Loucy (cell line): ENCODE results near the gene ATRIP.
"Not testable (repeated sequence)": the region's sequence is repeated elsewhere in the genome, so short reads cannot be mapped to it uniquely, and the experiment has no call there.

Experiments
- H2AFZ ChIP-seq: fragments of 200-600 bp; sonication (generic); 2 replicates; pipeline ENCODE4 v1.6.0; 2016; ENCODE audit warnings: antibody characterized with exemption, mild to moderate bottlenecking, low read length, moderate library complexity
- H3F3A ChIP-seq: fragments of 200-600 bp; 2 replicates; pipeline ENCODE4 v1.6.0; 2016; ENCODE audit warnings: antibody characterized with exemption, low read depth, mild to moderate bottlenecking
- H3K27me3 ChIP-seq: fragments of 200-600 bp; sonication (generic); 2 replicates; pipeline ENCODE4 v1.6.1; 2014; ENCODE audit warnings: low read length, mild to moderate bottlenecking; ENCODE audit not compliant: insufficient read depth, poor library complexity, severe bottlenecking
- H3K36me3 ChIP-seq: fragments of 200-600 bp; sonication (generic); 2 replicates; pipeline ENCODE4 v1.6.1; 2016; ENCODE audit warnings: low read length; ENCODE audit not compliant: insufficient read depth
- H3K4me1 ChIP-seq: fragments of 200-600 bp; sonication (generic); 2 replicates; pipeline ENCODE4 v1.5.1; 2014; ENCODE audit warnings: low read length, mild to moderate bottlenecking; ENCODE audit not compliant: insufficient read depth, poor library complexity, severe bottlenecking
- H3K4me2 ChIP-seq: fragments of 200-600 bp; sonication (generic); 2 replicates; pipeline ENCODE4 v1.6.0; 2014; ENCODE audit warnings: antibody characterized with exemption, low read length, low read depth, mild to moderate bottlenecking; ENCODE audit not compliant: poor library complexity, severe bottlenecking
- H3K4me3 ChIP-seq: fragments of 200-600 bp; sonication (generic); 2 replicates; pipeline ENCODE4 v1.5.1; 2014; ENCODE audit warnings: low read length, mild to moderate bottlenecking, mixed read lengths; ENCODE audit not compliant: poor library complexity, severe bottlenecking
- H3K79me2 ChIP-seq: fragments of 200-600 bp; sonication (generic); 2 replicates; pipeline ENCODE4 v1.6.1; 2014; ENCODE audit warnings: low read length; ENCODE audit not compliant: insufficient read depth
- H3K9ac ChIP-seq: fragments of 200-600 bp; sonication (generic); 2 replicates; pipeline ENCODE4 v1.6.0; 2014; ENCODE audit warnings: mild to moderate bottlenecking, low read depth, low read length, moderate library complexity; ENCODE audit not compliant: poor library complexity, severe bottlenecking
- H3K9me2 ChIP-seq: fragments of 200-600 bp; sonication (generic); replicated peaks from 2 replicates; pipeline ENCODE4 v1.6.1; 2016; ENCODE audit warnings: low read depth, low read length, mixed read lengths
- H3K9me3 ChIP-seq: fragments of 200-600 bp; sonication (generic); 2 replicates; pipeline ENCODE4 v1.6.1; 2014; ENCODE audit warnings: mild to moderate bottlenecking, antibody characterized with exemption, low read length, low read depth; ENCODE audit not compliant: insufficient read depth
- H4K20me1 ChIP-seq: fragments of 200-600 bp; sonication (generic); 2 replicates; pipeline ENCODE4 v1.6.0; 2014; ENCODE audit warnings: antibody characterized with exemption, low read length, mild to moderate bottlenecking; ENCODE audit not compliant: insufficient read depth, poor library complexity, severe bottlenecking
- EZH2phosphoT487 ChIP-seq: fragments of 200-600 bp; IDR thresholded peaks from 2 replicates; pipeline ENCODE4 v1.6.1; 2018; ENCODE audit warnings: antibody characterized with exemption, mild to moderate bottlenecking, moderate library complexity, borderline replicate concordance
- TF ChIP-seq, protein P1 (sequence below): fragments of 200-600 bp; sonication (generic); conservative IDR thresholded peaks from 2 replicates; pipeline ENCODE4 v1.5.1; 2014; ENCODE audit warnings: mild to moderate bottlenecking, antibody characterized with exemption, low read length

The ATRIP gene

GRCh38 chr3:48478626-48479555, 32.4 kb downstream of the ATRIP start:
- peak overlapping the region; percentile 43 for H3K9ac ChIP-seq
- TF ChIP-seq, protein P1, sequence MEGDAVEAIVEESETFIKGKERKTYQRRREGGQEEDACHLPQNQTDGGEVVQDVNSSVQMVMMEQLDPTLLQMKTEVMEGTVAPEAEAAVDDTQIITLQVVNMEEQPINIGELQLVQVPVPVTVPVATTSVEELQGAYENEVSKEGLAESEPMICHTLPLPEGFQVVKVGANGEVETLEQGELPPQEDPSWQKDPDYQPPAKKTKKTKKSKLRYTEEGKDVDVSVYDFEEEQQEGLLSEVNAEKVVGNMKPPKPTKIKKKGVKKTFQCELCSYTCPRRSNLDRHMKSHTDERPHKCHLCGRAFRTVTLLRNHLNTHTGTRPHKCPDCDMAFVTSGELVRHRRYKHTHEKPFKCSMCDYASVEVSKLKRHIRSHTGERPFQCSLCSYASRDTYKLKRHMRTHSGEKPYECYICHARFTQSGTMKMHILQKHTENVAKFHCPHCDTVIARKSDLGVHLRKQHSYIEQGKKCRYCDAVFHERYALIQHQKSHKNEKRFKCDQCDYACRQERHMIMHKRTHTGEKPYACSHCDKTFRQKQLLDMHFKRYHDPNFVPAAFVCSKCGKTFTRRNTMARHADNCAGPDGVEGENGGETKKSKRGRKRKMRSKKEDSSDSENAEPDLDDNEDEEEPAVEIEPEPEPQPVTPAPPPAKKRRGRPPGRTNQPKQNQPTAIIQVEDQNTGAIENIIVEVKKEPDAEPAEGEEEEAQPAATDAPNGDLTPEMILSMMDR: no peak
- no peak for TF ChIP-seq EZH2phosphoT487
- H4K20me1 ChIP-seq: no peaks in the 10 kb centered on the region
- H3K9me3 ChIP-seq: no peaks in the 10 kb centered on the region
- H3K4me1 ChIP-seq: peaks cover 18% of the 10 kb centered on the region
- H3K4me3 ChIP-seq: peak overlapping the region; percentile 60
- no peaks in the 10 kb centered on the region for H3K36me3 ChIP-seq
- no peak overlapping the region for H2AFZ ChIP-seq
- H3K79me2 ChIP-seq: no peaks in the 10 kb centered on the region
- H3K9me2 ChIP-seq: no peaks in the 10 kb centered on the region
- no peaks in the 10 kb centered on the region for H3K27me3 ChIP-seq
- H3F3A ChIP-seq: no peaks in the 10 kb centered on the region
- peak overlapping the region; percentile 63 for H3K4me2 ChIP-seq

- not testable (repeated sequence) for H2AFZ ChIP-seq, H3K27me3 ChIP-seq, H4K20me1 ChIP-seq, H3K79me2 ChIP-seq, H3F3A ChIP-seq, H3K4me2 ChIP-seq, H3K9me3 ChIP-seq, H3K4me3 ChIP-seq, H3K36me3 ChIP-seq, H3K9ac ChIP-seq, H3K9me2 ChIP-seq
- H3K4me1 ChIP-seq: peaks cover 18% of the 10 kb centered on the region
Observed at GRCh38 chr3:48480891-48481290, 34.4 kb downstream of the ATRIP start.

- H3K36me3 ChIP-seq, H3K4me2 ChIP-seq, H4K20me1 ChIP-seq, H3K9ac ChIP-seq, H3K9me2 ChIP-seq, H2AFZ ChIP-seq, H3K27me3 ChIP-seq, H3K9me3 ChIP-seq, H3F3A ChIP-seq, H3K79me2 ChIP-seq, H3K4me3 ChIP-seq: not testable (repeated sequence)
- peaks cover 15% of the 10 kb centered on the region for H3K4me1 ChIP-seq
Observed at GRCh38 chr3:48482822-48483221, 36.3 kb downstream of the ATRIP start.

DNA sequence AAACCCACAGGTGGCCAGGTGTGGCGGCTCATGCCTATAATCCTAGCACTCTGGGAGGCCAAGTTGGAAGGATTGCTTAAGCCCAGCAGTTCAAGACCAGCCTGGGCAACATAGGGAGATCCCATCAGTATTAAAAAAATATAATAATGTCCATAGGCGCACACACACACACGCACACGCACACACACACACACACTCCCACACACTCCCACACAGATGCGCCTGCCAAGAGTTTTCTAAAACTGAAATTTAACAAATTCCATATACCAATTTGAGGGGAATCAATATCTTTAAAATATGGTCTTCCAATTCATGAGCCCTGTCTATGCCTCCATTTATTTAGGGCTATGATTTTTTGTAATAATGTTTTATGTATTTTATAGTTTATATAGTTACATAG, 40.4 kb downstream of the ATRIP start:
- H3K9me2 ChIP-seq: no peaks in the 10 kb centered on the region
- H3K79me2 ChIP-seq: no peaks in the 10 kb centered on the region
- TF ChIP-seq EZH2phosphoT487: no peak
- TF ChIP-seq, protein P1: no peak
- H2AFZ ChIP-seq: no peak overlapping the region
- no peak overlapping the region for H3K9ac ChIP-seq
- no peaks in the 10 kb centered on the region for H3K4me1 ChIP-seq
- H3F3A ChIP-seq: no peaks in the 10 kb centered on the region
- no peaks in the 10 kb centered on the region for H4K20me1 ChIP-seq
- no peak overlapping the region for H3K4me2 ChIP-seq
- H3K4me3 ChIP-seq: no peak overlapping the region
- no peaks in the 10 kb centered on the region for H3K36me3 ChIP-seq
- no peaks in the 10 kb centered on the region for H3K27me3 ChIP-seq
- no peaks in the 10 kb centered on the region for H3K9me3 ChIP-seq
